Subcutaneous adipose tissue (tissue), 4 donors: ENCODE measurements around the gene BAHD1. TPM values are rescaled to one million over a fixed set of nuclear protein-coding genes. Genes with fewer than 3 reads are reported as not detected.

ENCODE experiments used
- total RNA-seq, 4 donors: library from RNA; depleted of rRNA; stranded (reverse); fragments of >200 nt; gene quantifications; one replicate each; pipeline ENCODE4 v1.1.0, GENCODE V29; 2016
- TF ChIP-seq, protein P1 (sequence below): fragments of 450-650 bp; IDR thresholded peaks from one replicate; pipeline ENCODE4 v1.5.1; 2016; ENCODE audit warnings: low read depth, mild to moderate bottlenecking, control low read depth, antibody characterized with exemption, moderate library complexity

The BAHD1 gene
- total RNA-seq, 4 donors from 2014 or later: 4.1 to 17.1 (median 9.1) TPM

DNA sequence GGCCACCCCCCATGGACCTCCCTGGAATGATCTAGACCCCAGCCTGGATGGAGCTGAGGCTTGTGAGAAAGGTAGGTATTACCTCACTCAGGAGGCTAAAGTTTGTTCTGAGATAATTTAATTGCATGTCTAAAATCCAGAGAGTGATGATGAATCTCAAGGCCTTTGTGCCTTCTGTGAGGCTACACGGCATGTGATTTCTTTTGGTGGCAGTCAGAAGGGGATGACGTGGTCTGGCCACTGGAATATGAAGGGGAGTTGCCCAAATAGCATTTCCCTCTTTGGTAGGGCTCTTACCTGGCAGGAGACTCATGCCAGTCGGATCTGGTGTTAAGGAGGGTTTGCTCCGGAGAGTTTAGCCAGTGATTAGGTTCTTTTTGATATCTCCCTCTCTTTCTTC is 2.5 kb downstream of the BAHD1 start:
- TF ChIP-seq, protein P1, sequence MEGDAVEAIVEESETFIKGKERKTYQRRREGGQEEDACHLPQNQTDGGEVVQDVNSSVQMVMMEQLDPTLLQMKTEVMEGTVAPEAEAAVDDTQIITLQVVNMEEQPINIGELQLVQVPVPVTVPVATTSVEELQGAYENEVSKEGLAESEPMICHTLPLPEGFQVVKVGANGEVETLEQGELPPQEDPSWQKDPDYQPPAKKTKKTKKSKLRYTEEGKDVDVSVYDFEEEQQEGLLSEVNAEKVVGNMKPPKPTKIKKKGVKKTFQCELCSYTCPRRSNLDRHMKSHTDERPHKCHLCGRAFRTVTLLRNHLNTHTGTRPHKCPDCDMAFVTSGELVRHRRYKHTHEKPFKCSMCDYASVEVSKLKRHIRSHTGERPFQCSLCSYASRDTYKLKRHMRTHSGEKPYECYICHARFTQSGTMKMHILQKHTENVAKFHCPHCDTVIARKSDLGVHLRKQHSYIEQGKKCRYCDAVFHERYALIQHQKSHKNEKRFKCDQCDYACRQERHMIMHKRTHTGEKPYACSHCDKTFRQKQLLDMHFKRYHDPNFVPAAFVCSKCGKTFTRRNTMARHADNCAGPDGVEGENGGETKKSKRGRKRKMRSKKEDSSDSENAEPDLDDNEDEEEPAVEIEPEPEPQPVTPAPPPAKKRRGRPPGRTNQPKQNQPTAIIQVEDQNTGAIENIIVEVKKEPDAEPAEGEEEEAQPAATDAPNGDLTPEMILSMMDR: no peak

DNA sequence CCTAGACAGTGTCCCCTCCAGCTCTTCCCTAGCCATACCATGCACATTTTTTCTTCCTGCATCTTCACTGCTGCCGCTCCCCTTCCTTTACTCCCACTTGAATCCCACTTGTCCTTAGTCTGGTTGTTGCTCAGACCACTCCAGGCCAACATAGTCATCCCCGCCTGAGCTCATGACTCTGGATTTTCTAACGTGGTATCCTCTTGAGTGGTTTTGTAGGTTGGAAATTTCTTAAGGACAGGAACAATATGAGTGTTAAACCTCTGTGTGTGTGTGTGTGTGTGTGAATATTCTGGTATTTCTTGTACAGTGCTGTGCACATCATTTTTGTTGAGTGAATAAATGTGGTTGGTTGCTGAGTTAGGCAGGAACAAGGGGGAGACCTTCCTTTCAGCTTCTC is 3.1 kb downstream of the BAHD1 start:
- TF ChIP-seq, protein P1: no peak

DNA sequence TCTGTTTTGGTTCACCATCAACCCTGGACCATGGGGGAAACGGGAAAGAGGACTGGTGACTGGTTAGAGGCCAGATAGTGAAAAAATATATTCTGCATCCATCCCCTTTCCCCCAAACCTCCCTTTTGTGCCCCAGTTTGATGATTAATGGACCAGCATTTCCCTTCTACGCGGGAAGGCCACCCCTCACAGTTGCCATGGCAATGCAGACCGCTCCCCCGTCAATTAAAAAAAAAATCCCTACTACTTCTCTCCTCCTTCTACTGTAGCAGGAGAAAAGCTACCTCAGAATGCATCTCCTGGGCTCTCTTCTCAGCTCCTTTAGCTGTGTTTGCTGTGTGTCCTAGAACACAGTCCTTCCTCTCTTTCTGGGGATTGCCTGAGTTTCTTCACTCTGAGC is 4.0 kb downstream of the BAHD1 start:
- TF ChIP-seq, protein P1: no peak

- TF ChIP-seq, protein P1: no peak
Observed at GRCh38 chr15:40445421-40445922, 4.7 kb downstream of the BAHD1 start.

GRCh38 chr15:40446144-40446543 is 5.4 kb downstream of the BAHD1 start:
- TF ChIP-seq, protein P1: no peak

DNA sequence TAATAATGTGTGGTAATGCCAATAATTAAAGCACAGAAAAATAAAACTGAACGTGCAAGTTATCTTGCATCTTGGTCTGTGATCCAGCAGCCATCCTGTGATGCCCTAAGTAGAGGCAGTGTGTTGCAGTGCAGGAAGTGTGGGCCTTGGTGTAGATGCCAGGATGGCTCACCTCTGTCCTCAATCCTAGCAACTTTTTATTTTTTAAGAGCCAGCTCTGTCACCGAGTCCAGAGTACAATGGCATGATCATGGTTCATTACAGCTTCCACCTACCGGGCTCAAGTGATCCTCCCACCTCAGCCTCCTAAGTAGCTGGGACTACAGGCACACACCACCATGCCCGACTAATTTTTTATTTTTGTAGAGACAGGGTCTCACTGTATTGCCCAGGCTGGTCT is 7.6 kb downstream of the BAHD1 start:
- TF ChIP-seq, protein P1: no peak

DNA sequence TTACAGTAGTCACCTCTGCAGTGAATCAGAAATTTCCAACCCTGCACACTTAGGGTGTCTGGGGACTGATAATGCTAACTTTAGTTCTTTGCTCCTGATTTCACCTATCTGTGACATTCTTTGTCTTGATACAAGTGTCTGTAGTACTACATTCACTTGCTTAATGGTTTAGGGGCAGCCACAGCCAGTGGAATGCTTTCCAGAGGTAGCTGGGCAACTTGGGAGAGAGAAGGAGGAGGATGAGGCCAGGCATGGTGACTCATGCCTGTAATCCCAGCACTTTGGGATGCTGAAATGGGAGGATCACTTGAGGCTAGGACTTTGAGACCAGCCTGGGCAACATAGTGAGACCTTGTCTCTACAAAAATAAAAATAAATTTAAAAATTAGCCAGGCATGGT is 8.5 kb downstream of the BAHD1 start:
- TF ChIP-seq, protein P1: no peak
